GF-D8 (cell line): Measurements from ENCODE around the gene ADGRE2.

ENCODE experiments used
- DNase-seq: peaks from one replicate; lab custom pipeline; 2025; lab: John Stamatoyannopoulos, UW

The ADGRE2 gene

GRCh38 chr19:14735915-14736314 lies 42.4 kb downstream of the ADGRE2 start:
- no peak for DNase-seq

GRCh38 chr19:14733574-14733973 lies 44.8 kb downstream of the ADGRE2 start:
- no peak for DNase-seq

GRCh38 chr19:14732510-14732909 lies 45.9 kb downstream of the ADGRE2 start:
- DNase-seq: no peak

- DNase-seq: no peak
Measured at GRCh38 chr19:14731200-14731599, 47.2 kb downstream of the ADGRE2 start.

GRCh38 chr19:14728595-14728994 lies 49.8 kb downstream of the ADGRE2 start:
- no peak for DNase-seq

- DNase-seq: no peak
Measured at GRCh38 chr19:14722127-14722526, 56.2 kb downstream of the ADGRE2 start.

GRCh38 chr19:14719162-14719561 lies 59.2 kb downstream of the ADGRE2 start:
- DNase-seq: no peak

GRCh38 chr19:14718522-14719116 lies 59.7 kb downstream of the ADGRE2 start:
- no peak for DNase-seq

GRCh38 chr19:14715841-14716240 lies 62.5 kb downstream of the ADGRE2 start:
- DNase-seq: no peak

GRCh38 chr19:14704450-14704849 lies 73.9 kb downstream of the ADGRE2 start:
- no peak for DNase-seq

- no peak for DNase-seq
Measured at GRCh38 chr19:14703833-14704232, 74.5 kb downstream of the ADGRE2 start.

GRCh38 chr19:14700711-14701375 lies 77.5 kb downstream of the ADGRE2 start:
- no peak for DNase-seq

- no peak for DNase-seq
Measured at GRCh38 chr19:14699641-14700040, 78.7 kb downstream of the ADGRE2 start.

- DNase-seq: no peak
Measured at GRCh38 chr19:14695471-14695870, 82.9 kb downstream of the ADGRE2 start.

GRCh38 chr19:14694641-14695266 lies 83.6 kb downstream of the ADGRE2 start:
- DNase-seq: no peak

GRCh38 chr19:14689598-14690503 lies 88.5 kb downstream of the ADGRE2 start, which contains the start of gene ZNF333:
Gene ZNF333, plus strand, starts transcription at chr19:14690048. Its CDS starts 3,444 bp downstream, at chr19:14693492.
- DNase-seq: peak; percentile 60

GRCh38 chr19:14686411-14686810 lies 91.9 kb downstream of the ADGRE2 start:
- no peak for DNase-seq

GRCh38 chr19:14683439-14683838 lies 94.9 kb downstream of the ADGRE2 start:
- DNase-seq: peak; percentile 17
